Embryonic facial prominence (tissue), 1 donor: ENCODE measurements around the gene ACSM2B.
"Not testable (repeated sequence)": the region's sequence is repeated elsewhere in the genome, so short reads cannot be mapped to it uniquely, and the experiment has no call there.

Experiments
- DNase-seq: peaks from one replicate; pipeline ENCODE4 v3.0.0-alpha.2; 2016; ENCODE audit errors: extremely low spot score

The ACSM2B gene

GRCh38 chr16:20576145-20576544 is at the start of gene ACSM2B:
Gene ACSM2B, minus strand, starts transcription at chr16:20576367. Its CDS starts 11,522 bp downstream, at chr16:20564845.
- not testable (repeated sequence) for DNase-seq

GRCh38 chr16:20624882-20625807 is 49.0 kb upstream of the ACSM2B start:
- DNase-seq = no peak

- DNase-seq = no peak
Measured at GRCh38 chr16:20624205-20624604, 48.0 kb upstream of the ACSM2B start.

- DNase-seq = no peak
Measured at GRCh38 chr16:20622498-20622870, 46.3 kb upstream of the ACSM2B start.

- DNase-seq = no peak
Measured at GRCh38 chr16:20621406-20621805, 45.2 kb upstream of the ACSM2B start.

- no peak for DNase-seq
Measured at GRCh38 chr16:20620770-20621169, 44.6 kb upstream of the ACSM2B start.

- DNase-seq = no peak
Measured at GRCh38 chr16:20620003-20620402, 43.8 kb upstream of the ACSM2B start.

- DNase-seq = no peak
Measured at GRCh38 chr16:20617271-20617670, 41.1 kb upstream of the ACSM2B start.

GRCh38 chr16:20614186-20615141 is 38.3 kb upstream of the ACSM2B start:
- no peak for DNase-seq

GRCh38 chr16:20613481-20614185 is 37.5 kb upstream of the ACSM2B start:
- no peak for DNase-seq

- no peak for DNase-seq
Measured at GRCh38 chr16:20612551-20613480, 36.6 kb upstream of the ACSM2B start.

GRCh38 chr16:20611975-20612481 is 35.9 kb upstream of the ACSM2B start:
- no peak for DNase-seq

GRCh38 chr16:20611350-20611902 is 35.3 kb upstream of the ACSM2B start:
- no peak for DNase-seq

GRCh38 chr16:20610892-20611349 is 34.8 kb upstream of the ACSM2B start:
- DNase-seq = no peak

GRCh38 chr16:20610211-20610891 is 34.2 kb upstream of the ACSM2B start:
- DNase-seq = no peak

GRCh38 chr16:20602205-20602604 is 26.0 kb upstream of the ACSM2B start:
- not testable (repeated sequence) for DNase-seq

GRCh38 chr16:20599475-20599874 is 23.3 kb upstream of the ACSM2B start:
- not testable (repeated sequence) for DNase-seq

GRCh38 chr16:20598832-20599469 is 22.8 kb upstream of the ACSM2B start:
- DNase-seq = no peak

- not testable (repeated sequence) for DNase-seq
Measured at GRCh38 chr16:20595694-20596093, 19.5 kb upstream of the ACSM2B start.
